ENCODE data around the gene FGFR3. TPM values are rescaled to one million over a fixed set of nuclear protein-coding genes. Genes with fewer than 3 reads are reported as not detected.
A peak's percentile ranks its signal among the peaks of the same experiment; 100 is the strongest.

Gene FGFR3
- total and polyA plus RNA-seq, 9 of the 15 experiments (the other 6 are each of a cell fraction or from before 2014, with no cell fraction given), result 1.2 to 60.4 (median 12.7) TPM

GRCh38 chr4:1784789-1785591 lies 8.1 kb upstream of the FGFR3 start (continued):
- TF ChIP-seq HSF4 (CRISPR knock-in tag; IDR thresholded peaks at IDR 0.05; ENCODE audit: borderline replicate concordance), result peak; percentile 46; the same call in 1 of the 2 replicates
- peak; percentile 87; the same call in 1 of the 2 replicates for TF ChIP-seq ETV5 (CRISPR knock-in tag; IDR thresholded peaks at IDR 0.05; ENCODE audit: low read depth)
- TF ChIP-seq MED1 (CRISPR knock-in tag; IDR thresholded peaks at IDR 0.05; ENCODE audit: borderline replicate concordance), result no peak
- TF ChIP-seq ZNF347 (CRISPR knock-in tag; IDR thresholded peaks at IDR 0.05; ENCODE audit: low read depth), result no peak
- TF ChIP-seq KDM5B (IDR thresholded peaks at IDR 0.05; ENCODE audit: insufficient replicate concordance, low read depth, low read length), result no peak
- no peak for TF ChIP-seq CLOCK (CRISPR knock-in tag; IDR thresholded peaks at IDR 0.05; ENCODE audit: borderline replicate concordance)
- TF ChIP-seq, protein P1, sequence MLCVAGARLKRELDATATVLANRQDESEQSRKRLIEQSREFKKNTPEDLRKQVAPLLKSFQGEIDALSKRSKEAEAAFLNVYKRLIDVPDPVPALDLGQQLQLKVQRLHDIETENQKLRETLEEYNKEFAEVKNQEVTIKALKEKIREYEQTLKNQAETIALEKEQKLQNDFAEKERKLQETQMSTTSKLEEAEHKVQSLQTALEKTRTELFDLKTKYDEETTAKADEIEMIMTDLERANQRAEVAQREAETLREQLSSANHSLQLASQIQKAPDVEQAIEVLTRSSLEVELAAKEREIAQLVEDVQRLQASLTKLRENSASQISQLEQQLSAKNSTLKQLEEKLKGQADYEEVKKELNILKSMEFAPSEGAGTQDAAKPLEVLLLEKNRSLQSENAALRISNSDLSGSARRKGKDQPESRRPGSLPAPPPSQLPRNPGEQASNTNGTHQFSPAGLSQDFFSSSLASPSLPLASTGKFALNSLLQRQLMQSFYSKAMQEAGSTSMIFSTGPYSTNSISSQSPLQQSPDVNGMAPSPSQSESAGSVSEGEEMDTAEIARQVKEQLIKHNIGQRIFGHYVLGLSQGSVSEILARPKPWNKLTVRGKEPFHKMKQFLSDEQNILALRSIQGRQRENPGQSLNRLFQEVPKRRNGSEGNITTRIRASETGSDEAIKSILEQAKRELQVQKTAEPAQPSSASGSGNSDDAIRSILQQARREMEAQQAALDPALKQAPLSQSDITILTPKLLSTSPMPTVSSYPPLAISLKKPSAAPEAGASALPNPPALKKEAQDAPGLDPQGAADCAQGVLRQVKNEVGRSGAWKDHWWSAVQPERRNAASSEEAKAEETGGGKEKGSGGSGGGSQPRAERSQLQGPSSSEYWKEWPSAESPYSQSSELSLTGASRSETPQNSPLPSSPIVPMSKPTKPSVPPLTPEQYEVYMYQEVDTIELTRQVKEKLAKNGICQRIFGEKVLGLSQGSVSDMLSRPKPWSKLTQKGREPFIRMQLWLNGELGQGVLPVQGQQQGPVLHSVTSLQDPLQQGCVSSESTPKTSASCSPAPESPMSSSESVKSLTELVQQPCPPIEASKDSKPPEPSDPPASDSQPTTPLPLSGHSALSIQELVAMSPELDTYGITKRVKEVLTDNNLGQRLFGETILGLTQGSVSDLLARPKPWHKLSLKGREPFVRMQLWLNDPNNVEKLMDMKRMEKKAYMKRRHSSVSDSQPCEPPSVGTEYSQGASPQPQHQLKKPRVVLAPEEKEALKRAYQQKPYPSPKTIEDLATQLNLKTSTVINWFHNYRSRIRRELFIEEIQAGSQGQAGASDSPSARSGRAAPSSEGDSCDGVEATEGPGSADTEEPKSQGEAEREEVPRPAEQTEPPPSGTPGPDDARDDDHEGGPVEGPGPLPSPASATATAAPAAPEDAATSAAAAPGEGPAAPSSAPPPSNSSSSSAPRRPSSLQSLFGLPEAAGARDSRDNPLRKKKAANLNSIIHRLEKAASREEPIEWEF (CRISPR knock-in tag; IDR thresholded peaks at IDR 0.05), result no peak
- TF ChIP-seq ZNF589 (CRISPR knock-in tag; IDR thresholded peaks at IDR 0.05; ENCODE audit: low read depth), result no peak
- TF ChIP-seq TOE1 (IDR thresholded peaks at IDR 0.05; ENCODE audit: borderline replicate concordance), result no peak
- TF ChIP-seq TOE1 (CRISPR knock-in tag; IDR thresholded peaks at IDR 0.05; ENCODE audit: borderline replicate concordance, low read depth), result no peak
- no peak for TF ChIP-seq CHD1 (IDR thresholded peaks at IDR 0.05; ENCODE audit: low read length)
- TF ChIP-seq SETDB1 (IDR thresholded peaks at IDR 0.05; ENCODE audit: low read length), result no peak
- TF ChIP-seq GATA2 (CRISPR knock-in tag; IDR thresholded peaks at IDR 0.05), result peak; percentile 93
- no peak for TF ChIP-seq CSDE1 (IDR thresholded peaks at IDR 0.05)
- no peak for TF ChIP-seq USF1 (CRISPR knock-in tag; IDR thresholded peaks at IDR 0.05)
- no peak for TF ChIP-seq ZNF384 (IDR thresholded peaks at IDR 0.05; ENCODE audit: low read depth, low read length)
- peak in 1 of 2 experiments; percentile 38; a peak in 1 of 4 replicates for TF ChIP-seq TEAD1 (CRISPR knock-in tag; IDR thresholded peaks at IDR 0.05)
- no peak for TF ChIP-seq MTF1 (CRISPR knock-in tag; IDR thresholded peaks at IDR 0.05; ENCODE audit: borderline replicate concordance)
